Activated naive CD8-positive, alpha-beta T cell treated with anti-CD3 and anti-CD28 coated beads, Interleukin-2, amount 50 U/mL, for 24 hours (primary cell): ENCODE results near the gene PLA2G4B.
"Not testable (repeated sequence)": the region's sequence is repeated elsewhere in the genome, so short reads cannot be mapped to it uniquely, and the experiment has no call there.

Source experiments
- ATAC-seq: fragments of 150-1000 bp; cut with Tn5 transposase; one replicate; pipeline ENCODE4 v1.10.0; 2021
- DNase-seq: peaks from one replicate; pipeline ENCODE4 v3.0.0; 2021
- H3K27ac Mint-ChIP-seq: one replicate; pipeline ENCODE4 v1.8.0; 2021; ENCODE audit warnings: mild to moderate bottlenecking, mixed read lengths
- H3K27me3 Mint-ChIP-seq: one replicate; pipeline ENCODE4 v1.8.0; 2021; ENCODE audit warnings: mixed read lengths
- H3K36me3 Mint-ChIP-seq: one replicate; pipeline ENCODE4 v1.8.0; 2021; ENCODE audit warnings: low read depth, mixed read lengths
- H3K4me1 Mint-ChIP-seq: one replicate; pipeline ENCODE4 v1.8.0; 2021; ENCODE audit warnings: mixed read lengths
- H3K4me3 Mint-ChIP-seq: one replicate; pipeline ENCODE4 v1.8.0; 2021; ENCODE audit warnings: mild to moderate bottlenecking, moderate library complexity, mixed read lengths
- H3K9me3 Mint-ChIP-seq: one replicate; pipeline ENCODE4 v1.8.0; 2021; ENCODE audit warnings: mixed read lengths

Gene PLA2G4B

DNA sequence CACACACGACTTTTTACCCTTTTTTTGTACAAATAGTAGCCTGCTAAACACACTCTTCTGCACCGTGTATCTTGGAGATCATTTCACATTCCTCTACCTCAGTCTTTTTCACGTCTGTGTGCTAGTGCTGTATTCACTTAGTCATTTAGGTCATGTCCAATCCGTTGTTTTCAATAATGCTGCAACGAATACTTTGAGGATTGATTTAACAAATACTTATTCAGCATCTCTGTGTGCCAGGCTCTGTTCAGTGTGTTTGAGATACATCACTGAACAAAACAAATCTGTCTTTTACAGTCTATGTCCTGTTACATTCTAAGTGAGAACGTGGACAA is 9.9 kb upstream of the PLA2G4B start:
- Mint-ChIP-seq H3K9me3 (no peaks in the 10 kb centered on the region), H3K27me3 (no peaks in the 10 kb centered on the region), H3K36me3 (peaks cover 4% of the 10 kb centered on the region), H3K4me3 (peak overlapping the region; percentile 85), H3K4me1 (peaks cover 41% of the 10 kb centered on the region), H3K27ac (peak overlapping the region; percentile 63)
- DNase-seq, result no peak
- no peak for ATAC-seq

DNA sequence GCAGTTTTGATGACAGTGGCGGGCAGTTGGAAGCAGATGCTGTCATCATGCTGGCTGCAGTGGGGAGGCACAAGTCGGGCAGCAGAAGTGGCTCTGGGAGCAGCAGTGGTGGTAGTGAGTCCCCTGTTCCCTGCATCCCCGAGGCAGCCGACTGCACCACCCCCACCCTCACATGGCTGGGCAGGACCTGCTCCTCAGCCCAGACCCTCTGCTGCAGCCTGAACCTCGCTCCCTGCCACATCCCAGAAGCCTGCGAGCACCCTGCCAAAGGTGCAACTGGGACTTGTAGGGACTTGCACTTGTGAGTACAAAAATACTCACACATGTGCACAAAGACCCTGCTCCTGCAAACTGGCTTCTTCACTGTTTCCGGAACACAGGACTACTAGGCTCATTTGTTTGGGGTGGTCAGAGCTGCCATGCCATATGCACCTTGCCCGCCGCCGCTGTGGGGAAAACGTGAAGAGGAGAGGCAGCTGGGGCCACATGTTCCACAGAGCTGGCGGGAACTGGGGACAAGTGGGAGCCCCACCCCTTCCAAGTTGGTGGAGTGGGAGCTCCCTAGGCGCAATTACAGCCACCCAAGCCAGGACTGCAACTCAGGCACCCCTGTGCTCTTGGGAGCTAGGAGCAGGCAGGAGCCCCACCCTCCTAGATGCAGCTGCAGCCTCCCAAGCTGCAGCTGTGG is 8.5 kb upstream of the PLA2G4B start:
- Mint-ChIP-seq H3K27me3 (no peaks in the 10 kb centered on the region), H3K36me3 (peaks cover 4% of the 10 kb centered on the region), H3K4me3 (no peak overlapping the region), H3K4me1 (peaks cover 45% of the 10 kb centered on the region), H3K27ac (no peak overlapping the region), H3K9me3 (no peaks in the 10 kb centered on the region)
- DNase-seq, result no peak
- no peak for ATAC-seq

DNA sequence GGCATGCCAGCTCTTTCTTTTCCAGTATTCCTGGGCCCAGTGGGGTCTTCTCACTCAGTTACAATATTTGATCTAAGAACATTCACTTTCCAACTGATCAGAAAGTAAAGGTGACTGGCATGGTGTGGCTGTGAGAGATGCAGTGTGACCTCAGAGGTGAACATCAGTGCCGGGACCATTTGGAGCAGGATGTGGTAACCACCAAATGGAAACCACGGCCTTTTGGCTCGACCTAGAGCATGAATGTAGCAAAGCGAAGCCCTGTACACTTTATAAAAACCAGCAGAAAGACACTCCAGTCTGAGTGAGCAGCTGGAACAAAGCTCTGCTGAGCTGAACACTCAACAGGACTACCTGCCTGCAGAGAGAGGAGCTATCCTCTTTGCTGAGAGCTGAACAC is 7.4 kb upstream of the PLA2G4B start:
- H3K9me3 Mint-ChIP-seq, H3K36me3 Mint-ChIP-seq, H3K27me3 Mint-ChIP-seq, H3K4me3 Mint-ChIP-seq: not testable (repeated sequence)
- ATAC-seq (peak; percentile 64), DNase-seq (peak; percentile 53)
- peaks cover 45% of the 10 kb centered on the region for H3K4me1 Mint-ChIP-seq
- H3K27ac Mint-ChIP-seq, result peak overlapping the region; percentile 62

DNA sequence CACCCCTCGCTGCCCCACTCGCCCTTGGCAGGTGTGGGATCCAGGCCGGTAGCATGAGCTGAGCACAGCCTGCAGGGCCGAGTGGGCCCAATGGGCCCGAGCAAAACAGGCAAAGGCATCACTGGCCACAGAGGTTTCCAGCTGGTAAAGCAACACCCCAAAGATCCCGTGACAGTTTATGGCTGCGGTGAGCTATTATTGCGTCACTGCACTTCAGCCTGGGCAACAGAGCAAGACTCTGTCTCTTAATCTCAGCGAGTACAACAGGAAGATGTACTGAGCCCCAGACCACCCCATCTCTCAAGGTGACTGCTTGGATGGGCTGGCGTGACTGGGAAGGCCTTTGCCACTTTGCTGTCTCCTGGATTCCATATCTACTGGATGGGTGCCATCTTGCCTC is 6.4 kb upstream of the PLA2G4B start:
- Mint-ChIP-seq H3K27ac (no peak overlapping the region), H3K4me1 (peaks cover 45% of the 10 kb centered on the region), H3K36me3 (peaks cover 4% of the 10 kb centered on the region), H3K9me3 (no peaks in the 10 kb centered on the region), H3K27me3 (no peaks in the 10 kb centered on the region), H3K4me3 (no peak overlapping the region)
- no peak for DNase-seq
- no peak for ATAC-seq

DNA sequence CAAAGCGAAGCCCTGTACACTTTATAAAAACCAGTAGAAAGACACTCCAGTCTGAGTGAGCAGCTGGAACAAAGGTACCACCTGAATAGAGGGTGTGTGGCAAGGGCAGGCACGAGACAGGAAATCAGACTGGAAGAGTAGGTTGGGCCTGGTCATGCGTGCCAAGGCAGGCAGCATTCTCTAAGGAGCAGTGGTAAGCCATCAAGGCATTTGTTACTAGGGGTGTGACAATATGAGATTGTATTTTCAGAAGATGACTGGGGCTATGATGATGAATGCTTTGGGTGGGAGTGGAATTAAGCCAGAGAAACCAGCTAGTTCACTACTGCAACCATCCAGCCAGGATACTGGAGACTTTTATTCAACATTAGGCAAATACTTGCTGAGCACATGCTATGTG is 5.8 kb upstream of the PLA2G4B start:
- Mint-ChIP-seq H3K36me3 (peaks cover 6% of the 10 kb centered on the region), H3K9me3 (no peaks in the 10 kb centered on the region), H3K4me3 (no peak overlapping the region), H3K4me1 (peaks cover 40% of the 10 kb centered on the region), H3K27ac (no peak overlapping the region), H3K27me3 (no peaks in the 10 kb centered on the region)
- DNase-seq, result no peak
- peak; percentile 25 for ATAC-seq

DNA sequence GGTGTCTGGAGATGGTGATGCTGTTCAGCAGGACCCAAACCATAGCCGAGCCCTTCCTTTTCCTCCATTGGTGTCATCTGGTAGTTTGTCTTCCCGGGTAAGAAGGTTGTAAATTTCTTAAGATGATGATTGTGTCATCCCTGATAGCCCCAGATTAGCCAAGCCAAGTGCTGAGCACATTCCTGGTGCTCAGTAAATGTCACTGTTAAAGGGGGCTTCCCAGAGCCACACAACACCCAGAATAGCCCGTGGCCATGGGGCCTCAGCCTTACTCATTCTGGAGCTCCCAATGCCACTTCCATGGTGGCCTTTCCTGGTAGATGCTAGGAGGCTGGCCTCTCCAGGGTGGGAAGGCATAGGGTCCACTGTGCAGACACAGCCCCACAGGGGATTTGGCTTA is 4.6 kb upstream of the PLA2G4B start:
- H3K4me1 Mint-ChIP-seq, result peaks cover 33% of the 10 kb centered on the region
- ATAC-seq, result no peak
- H3K27ac Mint-ChIP-seq, result no peak overlapping the region
- peaks cover 6% of the 10 kb centered on the region for H3K36me3 Mint-ChIP-seq
- DNase-seq, result no peak
- no peaks in the 10 kb centered on the region for H3K27me3 Mint-ChIP-seq
- no peaks in the 10 kb centered on the region for H3K9me3 Mint-ChIP-seq
- H3K4me3 Mint-ChIP-seq, result no peak overlapping the region

DNA sequence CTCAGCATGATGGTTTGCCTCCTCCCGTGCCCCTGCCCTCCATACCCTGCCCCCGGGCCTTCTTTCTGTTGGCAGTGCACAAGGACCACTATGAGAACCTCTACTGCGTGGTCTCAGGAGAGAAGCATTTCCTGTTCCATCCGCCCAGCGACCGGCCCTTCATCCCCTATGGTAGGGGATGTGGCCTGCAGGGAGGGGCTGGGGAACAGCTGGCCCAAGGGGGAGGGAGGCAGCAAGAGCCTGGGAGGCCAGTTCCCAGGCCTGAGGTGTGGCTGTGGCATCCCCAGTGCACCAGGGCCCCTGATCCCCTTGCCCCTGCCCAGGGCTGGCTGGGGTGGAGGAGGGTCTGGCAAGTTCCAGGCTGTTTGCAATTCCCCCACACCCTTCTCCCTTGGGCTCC is 2.6 kb upstream of the PLA2G4B start:
- no peak overlapping the region for H3K4me3 Mint-ChIP-seq
- H3K27me3 Mint-ChIP-seq, result no peaks in the 10 kb centered on the region
- DNase-seq, result no peak
- ATAC-seq, result no peak
- no peak overlapping the region for H3K27ac Mint-ChIP-seq
- H3K4me1 Mint-ChIP-seq, result peaks cover 27% of the 10 kb centered on the region
- H3K36me3 Mint-ChIP-seq, result peaks cover 6% of the 10 kb centered on the region
- H3K9me3 Mint-ChIP-seq, result no peaks in the 10 kb centered on the region

DNA sequence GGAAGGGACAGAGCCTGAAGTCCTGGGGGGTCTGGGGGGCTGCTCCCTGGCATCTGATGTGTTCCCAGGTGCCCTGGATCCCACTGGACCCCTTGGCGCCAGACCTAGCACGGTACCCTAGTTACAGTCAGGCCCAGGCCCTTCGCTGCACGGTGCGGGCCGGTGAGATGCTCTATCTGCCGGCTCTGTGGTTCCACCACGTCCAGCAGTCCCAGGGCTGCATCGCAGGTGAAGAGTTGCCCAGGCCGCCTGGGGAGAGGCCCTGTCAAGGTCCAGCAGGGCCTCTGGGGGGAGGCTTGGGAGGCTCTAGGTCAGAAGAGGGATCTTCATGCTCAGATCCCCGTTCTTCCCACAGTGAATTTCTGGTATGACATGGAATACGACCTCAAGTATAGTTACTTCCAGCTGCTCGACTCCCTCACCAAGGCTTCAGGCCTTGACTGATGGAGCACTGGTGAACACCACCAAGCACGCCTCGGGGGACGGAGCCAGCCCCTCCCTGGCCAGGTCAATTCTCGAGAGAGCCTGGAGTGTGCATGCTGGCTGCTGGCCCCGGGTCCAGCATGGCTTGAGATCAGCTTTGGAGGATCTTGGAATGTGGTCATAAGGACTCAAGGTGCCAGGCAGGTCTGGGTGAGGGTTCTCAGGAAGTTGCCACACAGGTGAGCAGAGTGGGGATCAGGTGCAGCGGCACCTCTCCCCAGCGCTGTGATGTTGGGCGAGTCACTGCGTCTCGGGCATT is 1.8 kb upstream of the PLA2G4B start:
- Mint-ChIP-seq H3K36me3 (peaks cover 6% of the 10 kb centered on the region), H3K9me3 (no peaks in the 10 kb centered on the region), H3K4me1 (peaks cover 20% of the 10 kb centered on the region), H3K4me3 (no peak overlapping the region), H3K27ac (no peak overlapping the region), H3K27me3 (no peaks in the 10 kb centered on the region)
- no peak for ATAC-seq
- DNase-seq, result no peak

DNA sequence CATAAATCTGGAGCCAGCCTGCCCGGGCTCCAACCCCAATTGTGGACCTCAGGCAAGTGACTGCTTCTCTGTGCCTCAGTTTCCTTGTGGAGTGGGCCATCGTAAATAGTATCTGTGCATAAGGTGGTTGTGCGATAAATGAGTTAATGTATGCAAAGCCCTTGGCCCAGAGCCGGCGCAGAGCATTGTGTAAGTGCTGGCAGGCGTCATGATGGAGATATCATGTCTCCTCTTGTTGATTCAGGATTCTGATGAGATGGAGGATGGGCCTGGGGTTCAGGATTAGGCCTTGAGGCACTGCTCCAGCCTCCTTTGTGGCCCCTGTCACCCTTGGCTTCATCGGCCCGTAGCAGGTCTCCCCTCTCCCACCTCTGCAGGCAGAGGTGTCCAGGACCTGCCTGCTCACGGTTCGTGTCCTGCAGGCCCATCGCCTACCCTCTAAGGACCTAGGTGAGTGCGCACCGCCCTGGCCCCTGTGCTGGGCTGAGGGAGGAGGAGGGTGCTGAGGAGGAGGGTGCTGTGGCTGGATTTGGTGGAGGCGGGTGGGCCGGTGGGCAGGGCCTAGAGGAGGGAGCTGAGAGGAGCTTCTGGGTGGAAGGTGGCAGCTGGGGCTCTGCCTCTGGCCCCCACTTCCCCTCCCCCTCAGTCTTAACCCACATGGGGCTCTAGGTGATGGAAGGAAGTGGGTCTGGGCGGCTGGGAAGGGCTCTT is 1.3 kb downstream of the PLA2G4B start:
- Mint-ChIP-seq H3K9me3 (no peaks in the 10 kb centered on the region), H3K4me3 (no peak overlapping the region), H3K27me3 (no peaks in the 10 kb centered on the region), H3K4me1 (no peaks in the 10 kb centered on the region), H3K27ac (no peak overlapping the region), H3K36me3 (peaks cover 3% of the 10 kb centered on the region)
- DNase-seq, result no peak
- ATAC-seq, result no peak

DNA sequence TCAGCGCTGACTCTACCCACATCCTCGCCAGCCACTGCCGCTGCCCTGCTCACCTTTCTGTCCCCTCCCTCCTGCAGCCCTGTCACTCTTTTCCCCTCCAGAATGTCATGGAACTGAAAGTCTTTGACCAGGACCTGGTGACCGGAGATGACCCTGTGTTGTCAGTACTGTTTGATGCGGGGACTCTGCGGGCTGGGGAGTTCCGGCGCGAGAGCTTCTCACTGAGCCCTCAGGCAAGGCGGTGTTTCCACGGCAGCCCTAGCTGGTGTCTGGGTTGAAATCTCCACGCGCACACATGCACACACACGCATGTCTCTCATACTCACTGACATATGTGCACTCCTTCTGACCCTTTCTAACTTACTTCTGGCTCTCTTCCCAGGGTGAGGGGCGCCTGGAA is 2.0 kb downstream of the PLA2G4B start:
- no peak for ATAC-seq
- Mint-ChIP-seq H3K4me3 (no peak overlapping the region), H3K36me3 (peaks cover 3% of the 10 kb centered on the region), H3K4me1 (no peaks in the 10 kb centered on the region), H3K27me3 (no peaks in the 10 kb centered on the region), H3K9me3 (no peaks in the 10 kb centered on the region), H3K27ac (no peak overlapping the region)
- DNase-seq, result no peak

DNA sequence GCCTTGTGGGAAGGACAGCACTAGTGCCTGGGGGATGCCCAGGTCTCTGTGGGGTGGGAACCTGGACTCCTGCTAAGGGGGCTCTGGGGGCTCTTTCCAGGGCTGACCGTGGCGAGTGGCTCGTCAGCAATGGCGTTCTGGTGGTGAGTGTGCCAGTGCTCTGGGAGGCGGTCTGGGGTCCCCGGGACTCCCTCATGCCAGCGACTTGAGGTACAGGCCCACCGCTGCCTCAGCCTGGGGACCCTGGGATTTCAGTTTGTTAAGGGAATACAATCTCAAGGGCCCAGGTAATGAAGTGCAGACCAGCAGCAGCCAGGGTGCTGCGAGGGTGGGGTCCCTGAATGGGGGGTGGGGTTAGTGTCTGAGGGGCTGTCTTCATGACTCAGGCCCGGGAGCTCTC is 2.5 kb downstream of the PLA2G4B start:
- peaks cover 3% of the 10 kb centered on the region for H3K36me3 Mint-ChIP-seq
- no peaks in the 10 kb centered on the region for H3K27me3 Mint-ChIP-seq
- H3K4me3 Mint-ChIP-seq, result no peak overlapping the region

DNA sequence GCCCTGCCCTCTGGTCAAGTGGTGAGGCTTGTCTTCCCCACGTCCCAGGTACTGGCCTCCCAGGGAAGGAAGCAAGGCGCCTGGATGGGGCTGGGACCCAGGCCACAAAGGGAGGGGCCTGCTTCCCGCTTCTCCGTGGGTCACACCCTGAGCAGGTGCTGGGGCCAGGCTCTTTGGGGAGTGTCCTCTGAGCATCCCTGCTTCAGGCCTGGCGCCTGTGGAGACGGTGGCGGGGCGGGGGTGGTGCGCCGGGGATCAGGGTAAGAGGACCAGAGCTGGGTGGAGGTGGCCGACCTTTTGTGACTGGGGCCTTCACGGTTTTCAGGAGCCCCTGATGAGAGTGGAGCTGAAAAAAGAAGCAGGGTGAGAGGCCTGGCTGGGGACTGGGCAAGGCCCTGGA is 3.6 kb downstream of the PLA2G4B start:
- Mint-ChIP-seq H3K4me1 (no peaks in the 10 kb centered on the region), H3K27me3 (no peaks in the 10 kb centered on the region), H3K9me3 (no peaks in the 10 kb centered on the region), H3K36me3 (peaks cover 2% of the 10 kb centered on the region), H3K4me3 (no peak overlapping the region), H3K27ac (no peak overlapping the region)
- no peak for DNase-seq
- no peak for ATAC-seq

More for the DNA sequence above, 2.5 kb downstream of the PLA2G4B start:
- ATAC-seq (no peak), DNase-seq (no peak)
- H3K9me3 Mint-ChIP-seq, result no peaks in the 10 kb centered on the region
- no peaks in the 10 kb centered on the region for H3K4me1 Mint-ChIP-seq
- H3K27ac Mint-ChIP-seq, result no peak overlapping the region

DNA sequence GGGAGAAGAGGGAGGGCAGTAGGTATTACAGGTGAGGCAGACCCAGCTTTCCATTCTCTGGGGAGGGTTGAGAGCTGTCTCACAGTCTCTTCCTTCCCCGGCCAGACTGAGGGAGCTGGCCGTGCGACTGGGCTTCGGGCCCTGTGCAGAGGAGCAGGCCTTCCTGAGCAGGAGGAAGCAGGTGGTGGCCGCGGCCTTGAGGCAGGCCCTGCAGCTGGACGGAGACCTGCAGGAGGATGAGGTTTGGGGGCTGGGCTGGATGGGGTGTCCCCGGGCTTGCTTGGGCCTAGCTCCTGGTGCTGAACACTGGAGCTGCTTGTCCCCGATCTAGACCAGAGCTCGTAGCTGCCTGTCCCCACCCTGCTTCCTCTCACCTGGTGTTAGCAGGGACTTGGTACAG is 4.9 kb downstream of the PLA2G4B start:
- Mint-ChIP-seq H3K4me1 (peaks cover 2% of the 10 kb centered on the region), H3K27ac (no peak overlapping the region), H3K9me3 (no peaks in the 10 kb centered on the region), H3K4me3 (no peak overlapping the region), H3K27me3 (no peaks in the 10 kb centered on the region), H3K36me3 (peaks cover 2% of the 10 kb centered on the region)
- ATAC-seq, result no peak
- DNase-seq, result no peak

DNA sequence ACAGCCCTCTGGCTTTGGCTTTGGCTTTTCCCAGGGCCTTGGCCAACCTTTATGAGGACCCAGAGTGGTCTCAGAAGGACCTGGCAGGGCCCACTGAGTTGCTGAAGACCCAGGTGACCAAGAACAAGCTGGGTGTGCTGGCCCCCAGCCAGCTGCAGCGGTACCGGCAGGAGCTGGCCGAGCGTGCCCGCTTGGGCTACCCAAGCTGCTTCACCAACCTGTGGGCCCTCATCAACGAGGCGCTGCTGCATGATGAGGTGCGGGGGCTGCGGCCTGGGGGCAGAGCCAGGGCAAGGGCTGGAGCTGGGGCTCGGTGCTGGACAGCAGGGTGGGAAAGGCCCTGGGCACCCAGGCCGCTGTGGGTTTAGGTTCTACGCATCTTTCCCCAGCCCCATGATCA is 6.2 kb downstream of the PLA2G4B start:
- no peaks in the 10 kb centered on the region for H3K27me3 Mint-ChIP-seq
- H3K36me3 Mint-ChIP-seq, result peaks cover 2% of the 10 kb centered on the region
- no peak overlapping the region for H3K4me3 Mint-ChIP-seq
- H3K27ac Mint-ChIP-seq, result no peak overlapping the region
- DNase-seq (no peak), ATAC-seq (no peak)
- H3K9me3 Mint-ChIP-seq, result no peaks in the 10 kb centered on the region
- peaks cover 2% of the 10 kb centered on the region for H3K4me1 Mint-ChIP-seq

DNA sequence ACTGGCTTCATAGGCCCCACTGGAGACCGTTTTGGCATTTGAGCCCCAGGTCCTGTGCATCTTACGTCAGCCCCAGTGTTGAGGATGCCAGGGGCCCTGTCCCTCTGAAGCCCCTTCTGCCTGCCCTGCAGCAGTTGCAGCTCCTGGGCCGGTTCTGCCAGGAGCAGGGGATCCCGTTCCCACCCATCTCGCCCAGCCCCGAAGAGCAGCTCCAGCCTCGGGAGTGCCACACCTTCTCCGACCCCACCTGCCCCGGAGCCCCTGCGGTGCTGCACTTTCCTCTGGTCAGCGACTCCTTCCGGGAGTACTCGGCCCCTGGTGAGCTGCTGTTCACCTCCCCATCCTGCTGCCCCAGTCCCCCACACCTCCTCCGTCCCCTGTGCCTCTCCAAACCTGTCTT is 8.6 kb downstream of the PLA2G4B start:
- H3K27ac Mint-ChIP-seq, result no peak overlapping the region
- ATAC-seq (no peak), DNase-seq (no peak)
- no peaks in the 10 kb centered on the region for H3K9me3 Mint-ChIP-seq
- peaks cover 2% of the 10 kb centered on the region for H3K4me1 Mint-ChIP-seq
- no peaks in the 10 kb centered on the region for H3K27me3 Mint-ChIP-seq
- no peak overlapping the region for H3K4me3 Mint-ChIP-seq
- peaks cover 2% of the 10 kb centered on the region for H3K36me3 Mint-ChIP-seq
